Nephron progenitor cell (in vitro differentiated cells): ENCODE data around the gene DDX27.

Source experiments
- DNase-seq: peaks from one replicate; pipeline ENCODE4 v3.0.0; 2021
- H3K27ac Mint-ChIP-seq: 2 replicates; pipeline ENCODE4 v1.8.0; 2021; ENCODE audit warnings: mild to moderate bottlenecking, moderate library complexity, mixed read lengths
- H3K27me3 Mint-ChIP-seq: 2 replicates; pipeline ENCODE4 v1.8.0; 2021; ENCODE audit warnings: mild to moderate bottlenecking, low read depth, mixed read lengths; ENCODE audit not compliant: poor library complexity
- H3K36me3 Mint-ChIP-seq: 2 replicates; pipeline ENCODE4 v1.8.0; 2021; ENCODE audit warnings: low read depth, mixed read lengths
- H3K4me1 Mint-ChIP-seq: 2 replicates; pipeline ENCODE4 v1.8.0; 2021; ENCODE audit warnings: mixed read lengths
- H3K4me3 Mint-ChIP-seq: 2 replicates; pipeline ENCODE4 v1.8.0; 2021; ENCODE audit warnings: mild to moderate bottlenecking, moderate library complexity, mixed read lengths
- H3K9me3 Mint-ChIP-seq: 2 replicates; pipeline ENCODE4 v1.8.0; 2021; ENCODE audit warnings: mild to moderate bottlenecking, moderate library complexity, mixed read lengths
- TF ChIP-seq, protein P1 (sequence below): fragments of 200-600 bp; sonication (generic); IDR thresholded peaks from 2 replicates; pipeline ENCODE4 v1.5.0; 2021; ENCODE audit warnings: antibody characterized with exemption

DDX27 gene

DNA sequence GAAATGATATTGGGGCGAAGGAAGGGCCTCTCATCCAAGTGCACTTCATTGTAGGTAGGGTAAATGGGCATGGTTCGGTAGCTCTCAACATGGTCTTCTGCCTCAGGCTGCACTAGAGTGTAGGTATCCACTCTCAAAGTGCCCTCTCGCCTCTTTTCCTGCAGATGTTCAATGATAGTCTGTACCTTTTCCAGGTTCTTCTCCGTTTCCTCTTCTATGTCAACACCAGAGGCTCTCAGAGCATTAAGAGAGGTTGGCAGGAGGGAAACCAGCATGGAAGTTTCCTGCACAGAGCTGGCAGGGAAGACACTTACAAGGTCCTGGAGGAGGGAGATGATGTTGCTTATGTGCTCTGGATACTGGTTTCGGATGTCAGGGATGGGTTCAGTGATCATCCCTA, 51.5 kb downstream of the DDX27 start:
- H3K4me3 Mint-ChIP-seq = no peak overlapping the region
- peaks cover 9% of the 10 kb centered on the region for H3K9me3 Mint-ChIP-seq
- no peak for DNase-seq
- no peaks in the 10 kb centered on the region for H3K27me3 Mint-ChIP-seq
- no peak overlapping the region for H3K27ac Mint-ChIP-seq
- H3K36me3 Mint-ChIP-seq = peaks cover 71% of the 10 kb centered on the region
- no peaks in the 10 kb centered on the region for H3K4me1 Mint-ChIP-seq
- TF ChIP-seq, protein P1, sequence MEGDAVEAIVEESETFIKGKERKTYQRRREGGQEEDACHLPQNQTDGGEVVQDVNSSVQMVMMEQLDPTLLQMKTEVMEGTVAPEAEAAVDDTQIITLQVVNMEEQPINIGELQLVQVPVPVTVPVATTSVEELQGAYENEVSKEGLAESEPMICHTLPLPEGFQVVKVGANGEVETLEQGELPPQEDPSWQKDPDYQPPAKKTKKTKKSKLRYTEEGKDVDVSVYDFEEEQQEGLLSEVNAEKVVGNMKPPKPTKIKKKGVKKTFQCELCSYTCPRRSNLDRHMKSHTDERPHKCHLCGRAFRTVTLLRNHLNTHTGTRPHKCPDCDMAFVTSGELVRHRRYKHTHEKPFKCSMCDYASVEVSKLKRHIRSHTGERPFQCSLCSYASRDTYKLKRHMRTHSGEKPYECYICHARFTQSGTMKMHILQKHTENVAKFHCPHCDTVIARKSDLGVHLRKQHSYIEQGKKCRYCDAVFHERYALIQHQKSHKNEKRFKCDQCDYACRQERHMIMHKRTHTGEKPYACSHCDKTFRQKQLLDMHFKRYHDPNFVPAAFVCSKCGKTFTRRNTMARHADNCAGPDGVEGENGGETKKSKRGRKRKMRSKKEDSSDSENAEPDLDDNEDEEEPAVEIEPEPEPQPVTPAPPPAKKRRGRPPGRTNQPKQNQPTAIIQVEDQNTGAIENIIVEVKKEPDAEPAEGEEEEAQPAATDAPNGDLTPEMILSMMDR = no peak

- no peak for DNase-seq
- H3K36me3 Mint-ChIP-seq = peaks cover 69% of the 10 kb centered on the region
- TF ChIP-seq, protein P1 = no peak
- H3K27me3 Mint-ChIP-seq = no peaks in the 10 kb centered on the region
- H3K4me1 Mint-ChIP-seq = peaks cover 16% of the 10 kb centered on the region
- no peak overlapping the region for H3K4me3 Mint-ChIP-seq
- H3K27ac Mint-ChIP-seq = no peak overlapping the region
- peaks cover 9% of the 10 kb centered on the region for H3K9me3 Mint-ChIP-seq
Measured at GRCh38 chr20:49272654-49273053, 53.4 kb downstream of the DDX27 start.

- Mint-ChIP-seq H3K4me1 (peaks cover 18% of the 10 kb centered on the region), H3K27ac (no peak overlapping the region), H3K4me3 (no peak overlapping the region), H3K27me3 (no peaks in the 10 kb centered on the region), H3K36me3 (peaks cover 65% of the 10 kb centered on the region), H3K9me3 (peaks cover 9% of the 10 kb centered on the region)
- TF ChIP-seq, protein P1 = no peak
- DNase-seq = no peak
Measured at GRCh38 chr20:49273696-49274277, 54.6 kb downstream of the DDX27 start.

GRCh38 chr20:49275216-49275615, 56.0 kb downstream of the DDX27 start:
- Mint-ChIP-seq H3K4me3 (no peak overlapping the region), H3K9me3 (peaks cover 19% of the 10 kb centered on the region), H3K36me3 (peaks cover 65% of the 10 kb centered on the region), H3K4me1 (peaks cover 32% of the 10 kb centered on the region), H3K27ac (no peak overlapping the region), H3K27me3 (no peaks in the 10 kb centered on the region)
- TF ChIP-seq, protein P1 = no peak
- no peak for DNase-seq

- no peak for DNase-seq
- Mint-ChIP-seq H3K4me1 (peaks cover 36% of the 10 kb centered on the region), H3K9me3 (peaks cover 24% of the 10 kb centered on the region), H3K27me3 (no peaks in the 10 kb centered on the region), H3K36me3 (peaks cover 65% of the 10 kb centered on the region), H3K27ac (no peak overlapping the region), H3K4me3 (no peak overlapping the region)
- TF ChIP-seq, protein P1 = no peak
Measured at GRCh38 chr20:49275636-49276035, 56.4 kb downstream of the DDX27 start.
